Measurements from ENCODE around the gene SH3TC2.
A peak's percentile ranks its signal among the peaks of the same experiment; 100 is the strongest.

The SH3TC2 gene

DNA sequence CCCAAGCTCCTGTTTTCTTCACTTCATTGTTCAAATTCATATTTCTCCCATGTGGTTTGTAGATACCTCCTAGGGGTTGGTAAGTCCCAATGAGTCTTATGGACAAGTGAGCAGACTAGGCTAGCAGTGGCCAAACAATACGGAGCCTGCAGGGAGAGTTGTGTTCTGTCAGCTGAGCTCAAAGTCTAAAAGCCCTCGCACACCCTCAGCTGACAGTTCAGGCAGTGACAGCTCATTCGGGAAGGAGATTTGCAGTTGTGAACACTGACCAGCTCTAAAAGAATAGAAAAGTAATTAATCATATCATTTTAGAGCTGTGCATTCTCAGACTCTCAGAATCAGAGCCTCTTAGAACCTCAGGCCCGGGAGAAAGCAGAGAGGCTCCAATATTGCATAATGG is 95.1 kb downstream of the SH3TC2 start:
- no peak for DNase-seq

DNA sequence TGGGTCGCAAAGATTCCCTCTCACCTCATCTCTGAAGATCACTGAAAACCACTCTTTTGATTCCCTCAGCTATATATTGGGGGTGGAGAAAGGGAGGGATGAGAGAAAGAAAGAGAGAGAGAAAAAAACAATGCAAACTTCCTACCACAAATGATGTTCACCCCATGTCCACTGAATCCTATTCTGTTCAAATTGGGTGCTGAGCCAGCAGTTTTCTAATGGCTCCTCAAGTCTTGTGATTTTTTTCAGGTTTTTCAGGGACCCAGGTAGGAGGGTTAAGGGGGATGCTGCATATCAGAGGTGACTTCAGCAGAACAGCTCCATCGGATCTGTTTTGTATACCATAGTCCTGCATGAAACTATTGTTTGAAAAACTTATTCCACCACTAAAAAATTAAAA is 95.9 kb downstream of the SH3TC2 start:
- no peak for DNase-seq

DNA sequence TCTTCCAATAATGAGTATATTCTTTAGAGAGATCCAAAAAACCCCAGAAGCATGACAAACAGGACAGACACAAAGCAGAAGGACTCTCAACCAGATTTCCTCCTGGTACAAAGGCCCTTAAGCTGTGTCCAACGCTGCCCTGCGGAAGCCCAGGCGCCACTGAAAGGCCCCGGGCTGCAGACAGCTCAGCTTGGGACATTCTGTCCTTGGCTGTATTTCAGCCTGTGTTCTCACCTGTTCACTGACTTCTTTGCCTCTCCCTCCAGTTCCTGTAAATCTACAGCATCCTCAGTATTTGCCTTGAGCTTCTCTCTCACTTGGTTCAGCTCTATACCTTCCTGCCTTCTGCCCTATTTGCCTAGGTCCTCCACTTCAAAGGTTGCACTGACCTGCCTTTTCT is 96.5 kb downstream of the SH3TC2 start:
- DNase-seq = no peak

DNA sequence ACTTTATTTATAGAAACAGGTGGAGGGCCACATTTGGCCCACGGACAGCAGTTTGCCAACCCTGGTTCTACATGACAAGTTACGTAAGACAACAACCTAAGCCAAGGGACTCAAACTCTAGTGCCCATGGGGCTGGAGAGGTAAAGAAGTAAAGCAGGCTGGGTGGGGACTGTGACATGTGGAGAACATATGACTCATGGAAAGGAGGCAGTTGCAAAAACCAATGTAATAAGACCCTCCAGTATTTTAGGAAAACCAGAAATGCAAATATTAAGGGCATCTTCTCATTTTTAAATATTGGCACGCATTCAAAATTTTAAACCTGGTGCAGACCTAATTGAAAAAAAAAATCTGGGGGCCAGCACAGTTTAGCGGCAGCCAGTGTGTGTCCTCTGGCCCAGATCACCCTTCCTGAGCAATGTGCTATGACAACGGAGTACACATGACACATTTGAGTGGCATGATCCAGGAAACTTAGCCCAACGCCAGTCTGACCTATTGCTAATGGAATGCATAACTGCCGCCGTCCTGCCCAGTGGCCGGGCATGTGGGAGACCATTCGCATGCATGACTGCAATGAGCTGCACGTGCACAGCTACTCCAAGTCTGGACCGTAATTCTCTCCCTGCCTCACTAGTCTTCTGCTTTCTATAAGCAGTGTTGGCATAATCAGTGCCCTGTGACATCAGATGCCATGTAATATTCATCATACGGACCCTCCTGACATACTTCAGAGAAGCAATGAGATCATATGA is 97.2 kb downstream of the SH3TC2 start:
- DNase-seq = no peak

DNA sequence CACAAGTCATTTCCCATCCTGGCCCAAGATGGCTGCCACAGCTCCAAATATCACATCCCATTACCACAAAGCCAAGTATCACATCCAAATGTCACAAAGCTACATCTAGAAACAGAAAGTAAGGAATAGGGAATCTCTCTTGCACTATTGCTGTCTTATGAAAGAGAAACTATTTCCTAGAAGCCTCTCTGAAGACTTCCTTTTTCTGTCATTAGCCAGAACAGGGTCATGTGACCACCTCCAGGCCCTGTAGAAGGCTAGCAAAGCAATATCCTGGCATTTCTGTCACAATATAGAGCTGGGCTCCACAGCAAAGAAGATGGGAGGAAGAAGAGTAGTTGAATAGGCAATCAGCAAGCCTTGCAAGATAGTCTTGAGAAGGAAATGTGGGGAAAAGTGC is 99.2 kb downstream of the SH3TC2 start:
- peak; percentile 17 for DNase-seq

DNA sequence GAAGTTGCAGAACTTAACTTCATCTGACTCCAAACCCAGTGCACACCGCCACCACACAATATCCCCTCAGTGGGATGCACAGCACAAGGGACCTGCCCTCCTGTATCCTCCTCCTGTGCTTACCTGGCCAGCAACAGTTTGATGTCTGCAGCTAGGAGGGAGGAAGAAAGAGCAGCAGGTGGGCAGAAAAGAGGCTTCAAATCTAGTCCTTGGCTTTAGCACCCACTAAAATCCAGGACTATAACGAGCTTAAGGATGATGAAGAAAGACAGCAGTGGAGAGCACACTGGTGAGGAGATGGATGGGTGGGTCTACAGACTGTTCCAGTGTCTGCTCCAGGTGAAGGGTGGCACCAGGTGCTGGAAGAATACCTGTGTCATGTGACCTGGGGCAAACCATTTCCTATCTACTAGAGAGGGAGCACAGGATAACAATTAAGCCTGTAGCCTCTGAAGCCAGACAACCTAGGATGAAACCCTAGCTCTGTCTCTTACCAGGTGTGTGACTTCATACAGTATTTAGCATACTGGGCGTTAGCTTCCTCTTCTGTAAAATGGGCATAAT is 100.0 kb downstream of the SH3TC2 start:
- no peak for DNase-seq

DNA sequence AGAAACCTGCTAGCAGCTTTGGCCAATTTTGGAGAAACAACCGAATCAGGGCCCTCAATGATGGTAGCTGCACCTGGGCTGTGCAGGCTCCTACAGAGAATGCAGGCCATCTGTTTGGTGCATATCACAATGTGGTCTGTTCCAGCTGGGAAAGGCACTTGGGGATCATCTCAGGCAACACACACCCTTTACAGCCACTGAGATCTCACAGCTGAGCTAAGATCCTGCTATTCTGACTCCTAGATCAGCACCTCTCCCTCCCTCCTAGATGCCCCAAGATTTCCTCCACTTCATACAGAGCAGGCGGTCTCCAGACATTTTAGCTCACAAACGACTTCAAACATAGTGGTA is 100.7 kb downstream of the SH3TC2 start:
- no peak for DNase-seq

DNA sequence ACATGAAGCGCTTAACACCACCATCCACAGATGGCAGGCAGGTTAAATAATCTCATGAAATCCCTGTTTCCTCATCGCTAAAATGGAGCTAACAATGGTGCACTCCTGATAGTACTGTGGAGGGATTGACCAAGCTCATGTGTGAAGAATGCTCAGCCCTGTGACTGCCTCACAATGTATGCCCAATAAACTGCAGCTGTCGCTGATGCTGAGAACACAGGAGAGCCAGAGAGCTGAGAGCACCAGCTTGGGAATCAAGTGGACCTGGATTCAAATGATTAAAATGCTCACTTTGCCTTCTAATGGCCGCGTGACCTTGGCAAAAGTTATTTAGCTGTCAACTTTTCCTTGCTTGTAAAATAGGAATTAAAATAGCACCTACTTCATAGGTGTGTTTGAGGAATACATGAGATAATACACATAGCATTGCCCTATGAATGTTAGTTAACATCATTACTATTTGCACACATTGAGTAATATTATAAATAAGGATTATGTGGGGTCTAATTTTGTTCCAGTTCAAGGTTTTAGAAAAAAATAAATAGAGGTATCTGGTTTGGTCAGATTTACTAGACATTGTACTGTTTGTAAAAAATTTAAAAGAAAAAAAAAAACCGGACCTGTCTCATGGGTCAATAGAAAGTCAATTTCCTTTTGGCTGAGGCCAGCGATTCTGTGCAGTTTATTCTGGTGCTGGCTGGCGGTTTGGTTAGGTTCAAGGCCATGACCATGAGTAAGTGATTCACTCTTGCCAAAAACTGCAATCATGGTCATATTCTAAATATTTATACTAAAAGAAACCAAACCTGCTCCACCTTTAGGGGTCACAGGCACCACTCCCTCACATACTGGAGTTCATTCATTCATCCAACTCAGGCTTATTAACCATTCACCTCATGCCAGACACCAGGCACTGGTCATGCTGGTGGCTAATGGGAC is 101.3 kb downstream of the SH3TC2 start:
- DNase-seq = no peak

DNA sequence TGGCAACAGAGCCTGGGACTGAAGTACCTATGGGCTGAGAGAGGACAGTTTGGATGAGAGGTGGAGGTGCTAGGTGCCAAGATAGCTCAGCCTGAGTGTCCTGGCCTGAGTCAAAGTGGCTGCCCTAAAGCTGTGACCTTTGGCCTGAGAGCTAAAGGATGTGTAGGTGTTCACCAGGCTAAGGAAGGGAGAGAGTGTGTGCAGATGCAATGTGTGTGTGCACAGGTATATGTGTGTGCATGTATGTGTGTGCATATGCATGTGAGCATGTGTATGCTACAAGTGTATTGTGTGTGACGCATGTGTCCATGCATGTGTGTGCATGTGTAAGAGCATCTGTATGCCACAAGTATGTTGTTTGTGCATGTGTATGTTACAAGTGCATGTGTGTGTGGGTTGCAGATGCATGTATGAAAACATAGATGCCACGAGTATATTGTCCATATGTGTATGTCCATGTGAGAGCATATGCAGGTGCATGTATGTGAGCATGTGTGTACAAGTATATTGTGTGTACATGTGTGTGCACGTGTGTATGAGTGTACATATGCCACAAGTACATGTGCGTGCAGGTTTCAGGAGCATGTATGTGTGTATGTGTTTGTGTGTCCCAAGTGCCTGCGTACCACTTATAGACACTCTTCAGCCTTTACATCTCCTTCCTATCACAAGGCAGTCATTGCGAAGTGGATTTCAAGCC is 102.6 kb downstream of the SH3TC2 start:
- DNase-seq = no peak

DNA sequence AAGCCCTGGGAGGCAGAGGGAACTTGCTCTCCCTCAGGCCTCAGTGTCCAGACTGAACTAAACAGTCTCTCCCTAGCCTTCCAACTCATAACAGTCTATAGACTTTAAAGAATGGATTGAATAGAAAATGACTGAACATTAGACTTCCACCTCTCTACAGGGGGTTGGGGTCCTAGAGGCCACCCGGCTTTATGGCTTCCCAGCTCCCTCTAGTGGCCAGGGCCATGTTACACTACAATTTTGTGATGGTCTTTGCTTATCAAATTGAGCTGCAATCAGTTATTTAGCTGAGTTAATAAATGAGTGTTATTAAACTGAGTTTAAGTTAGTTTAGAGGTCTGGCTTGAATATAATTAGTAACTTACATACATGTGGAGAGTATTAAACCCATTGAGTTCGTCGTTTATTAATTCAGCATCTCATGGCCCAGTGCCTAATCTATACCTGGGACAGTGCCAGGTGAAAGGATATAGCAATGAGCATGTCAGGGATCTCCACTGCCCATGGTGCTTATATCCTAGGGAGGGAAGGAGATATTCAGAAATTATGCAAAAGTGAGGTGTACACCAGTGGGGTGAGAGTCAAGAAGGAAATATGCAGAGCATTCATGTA is 105.2 kb downstream of the SH3TC2 start:
- no peak for DNase-seq

DNA sequence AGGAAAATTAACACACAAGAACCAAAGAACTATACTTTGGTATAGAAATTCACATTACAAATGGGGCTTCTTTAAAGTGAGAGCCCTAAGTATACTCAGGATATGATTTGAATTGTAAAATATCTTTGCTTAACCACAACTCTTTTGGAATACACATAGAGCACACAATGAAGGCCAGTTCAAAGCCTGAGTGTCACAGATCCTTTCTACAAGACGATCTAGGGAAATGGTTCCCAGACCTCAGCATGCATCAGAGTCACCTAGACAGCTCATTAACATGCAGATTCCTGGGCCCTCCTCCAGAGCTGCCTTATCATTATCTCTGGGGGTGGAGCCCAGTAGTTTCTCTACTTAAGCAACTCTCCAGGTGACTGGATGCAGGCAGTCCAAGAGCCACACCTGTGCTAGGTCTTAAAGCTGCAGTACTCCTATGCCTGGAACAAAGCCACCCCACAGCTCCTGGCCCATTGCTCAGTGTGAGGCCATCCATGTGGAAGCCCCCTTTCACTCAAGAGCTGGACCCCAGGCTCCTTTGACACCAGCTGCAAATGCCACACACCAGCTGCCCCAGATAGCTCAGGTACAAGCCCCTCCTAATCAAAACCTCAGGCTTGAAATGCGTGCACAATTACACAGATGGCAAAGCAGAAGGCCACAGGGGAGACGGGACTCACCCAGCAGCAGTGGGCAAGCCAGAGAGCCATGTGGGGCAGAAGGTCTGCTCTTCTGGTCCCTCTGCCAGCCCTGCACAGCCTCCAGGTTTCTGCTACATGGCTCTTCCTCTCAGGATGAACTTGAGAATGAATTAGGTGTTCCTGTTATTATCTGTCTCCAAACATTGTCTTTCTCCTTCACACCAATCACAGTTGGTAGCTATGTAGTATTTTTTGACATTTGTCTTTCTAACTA is 106.1 kb downstream of the SH3TC2 start:
- DNase-seq = no peak

Data from SIG-M5 (cell line).